NCI-H1436 treated with DMSO at 0.1 percent for 48 hours (cell line): ENCODE results near the gene PTGES3.
A peak's percentile ranks its signal among the peaks of the same experiment; 100 is the strongest.
"Not testable (repeated sequence)": the region's sequence is repeated elsewhere in the genome, so short reads cannot be mapped to it uniquely, and the experiment has no call there.

ENCODE experiments used
- DNase-seq: peaks from one replicate; lab custom pipeline; 2025; lab: John Stamatoyannopoulos, UW

Gene PTGES3

DNA sequence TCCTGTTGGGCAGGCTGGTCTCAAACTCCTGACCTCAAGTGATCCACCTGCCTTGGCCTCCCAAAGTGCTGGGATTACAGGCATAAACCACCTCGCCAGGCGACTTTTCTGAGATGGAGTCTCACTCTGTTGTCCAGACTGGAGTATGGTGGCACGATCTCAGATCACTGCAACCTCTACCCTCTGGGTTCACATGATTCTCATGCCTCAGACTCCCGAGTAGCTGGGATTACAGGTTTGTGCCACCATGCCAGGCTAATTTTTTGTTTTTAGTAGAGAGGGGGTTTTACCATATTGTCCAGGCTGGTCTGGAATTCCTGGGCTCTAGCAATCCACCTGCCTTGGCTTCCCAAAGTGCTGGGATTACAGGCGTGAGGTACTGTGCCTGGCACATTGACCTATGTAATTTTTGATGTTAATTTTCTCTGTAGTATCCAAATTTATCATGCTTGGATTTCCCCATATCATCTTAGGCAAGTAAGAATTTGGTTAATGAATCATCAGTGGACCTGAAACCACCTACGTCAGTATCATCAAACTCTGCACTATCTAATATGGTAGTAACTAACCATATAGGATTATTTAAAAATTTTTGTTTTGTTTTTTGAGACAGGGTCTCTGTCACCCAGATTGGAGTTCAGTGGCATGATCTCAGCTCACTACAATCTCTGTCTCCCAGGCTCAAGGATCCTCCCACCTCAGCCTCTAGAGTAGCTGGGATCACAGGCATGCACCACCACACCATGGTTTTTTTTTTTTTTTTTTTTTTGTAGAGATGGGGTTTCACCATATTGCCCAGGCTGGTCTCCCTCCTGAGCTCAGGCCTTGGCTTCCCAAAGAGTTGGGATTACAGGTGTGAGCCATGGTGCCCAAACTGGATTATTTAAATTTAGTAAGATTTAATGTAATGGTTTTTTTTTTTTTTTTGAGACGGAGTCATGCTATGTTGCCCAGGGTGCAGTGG is 30.4 kb downstream of the PTGES3 start:
- no peak for DNase-seq

DNA sequence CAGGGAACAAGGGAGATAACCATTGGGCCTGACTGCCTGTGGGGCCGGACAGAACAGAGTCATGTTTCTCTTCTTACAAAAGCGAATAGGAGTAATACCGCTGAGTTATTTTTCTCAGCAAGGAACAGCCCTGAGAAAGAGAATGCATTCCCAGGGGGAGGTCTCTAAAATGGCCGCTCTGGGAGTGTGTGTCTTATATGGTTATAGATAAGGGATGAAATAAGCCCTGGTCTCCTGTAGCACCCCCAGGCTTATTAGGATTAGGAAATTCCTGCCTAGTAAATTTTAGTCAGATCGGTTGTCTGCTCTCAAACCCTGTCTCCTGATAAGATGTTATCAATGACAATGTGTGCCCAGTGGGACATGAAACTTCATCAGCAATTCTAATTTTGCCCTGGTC is 34.3 kb downstream of the PTGES3 start:
- not testable (repeated sequence) for DNase-seq

DNA sequence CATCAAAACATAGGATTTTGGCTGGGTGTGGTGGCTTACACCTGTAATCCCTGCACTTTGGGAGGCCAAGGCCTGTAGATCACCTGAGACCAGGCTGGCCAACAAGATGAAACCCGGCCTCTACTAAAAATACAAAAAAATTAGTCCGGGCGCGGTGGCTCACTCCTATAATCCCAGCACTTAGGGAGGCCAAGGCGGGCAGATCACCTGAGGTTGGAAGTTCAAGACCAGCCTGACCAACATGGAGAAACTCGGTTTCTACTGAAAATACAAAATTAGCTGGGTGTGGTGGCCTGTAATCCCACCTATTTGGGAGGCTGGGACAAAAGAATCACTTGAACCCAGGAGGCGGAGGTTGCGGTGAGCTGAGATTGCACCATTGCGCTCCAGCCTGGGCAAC is 40.1 kb downstream of the PTGES3 start:
- not testable (repeated sequence) for DNase-seq

DNA sequence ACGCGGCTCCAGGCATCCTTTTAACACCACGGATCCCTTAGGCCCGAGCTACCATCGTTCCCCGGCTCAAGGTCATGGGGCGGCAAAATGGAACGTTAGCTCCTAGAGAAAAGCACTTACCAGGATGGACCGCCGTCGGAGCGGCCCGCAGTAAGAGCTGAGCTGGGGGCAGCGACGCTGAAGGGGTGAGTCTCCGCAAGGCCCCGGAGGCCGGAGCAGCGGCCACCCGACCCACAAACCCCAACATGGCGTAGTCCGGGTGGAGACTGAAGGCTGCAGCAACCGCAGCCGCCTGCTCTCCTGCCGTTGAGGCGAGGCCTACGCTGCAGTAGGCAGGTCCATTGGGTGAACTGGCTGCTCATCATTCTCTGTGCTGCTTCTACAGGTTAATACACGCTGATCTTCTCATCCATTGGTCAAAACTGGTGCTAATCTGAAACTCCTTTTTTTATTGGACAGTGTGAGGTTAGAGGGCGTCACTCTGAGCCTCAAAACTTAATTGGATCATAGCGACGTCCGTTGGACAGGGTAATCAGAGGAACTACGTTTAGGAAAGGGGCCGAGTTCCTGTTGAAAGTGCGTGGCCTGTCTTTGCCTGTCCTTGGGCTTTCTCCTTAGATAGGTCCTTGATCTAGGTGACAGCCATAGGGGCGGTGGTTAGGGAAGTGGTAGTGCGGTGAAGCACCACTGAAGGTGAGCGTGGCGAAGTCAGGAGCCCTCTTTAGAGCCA is 42.2 kb downstream of the PTGES3 start, which contains the start of gene ATP5F1B:
ATP5F1B (minus strand) TSS at position 268 of the 730 bp plus-strand sequence; CDS start at position 247, 21 bp downstream.
- DNase-seq, result peak; percentile 99

DNA sequence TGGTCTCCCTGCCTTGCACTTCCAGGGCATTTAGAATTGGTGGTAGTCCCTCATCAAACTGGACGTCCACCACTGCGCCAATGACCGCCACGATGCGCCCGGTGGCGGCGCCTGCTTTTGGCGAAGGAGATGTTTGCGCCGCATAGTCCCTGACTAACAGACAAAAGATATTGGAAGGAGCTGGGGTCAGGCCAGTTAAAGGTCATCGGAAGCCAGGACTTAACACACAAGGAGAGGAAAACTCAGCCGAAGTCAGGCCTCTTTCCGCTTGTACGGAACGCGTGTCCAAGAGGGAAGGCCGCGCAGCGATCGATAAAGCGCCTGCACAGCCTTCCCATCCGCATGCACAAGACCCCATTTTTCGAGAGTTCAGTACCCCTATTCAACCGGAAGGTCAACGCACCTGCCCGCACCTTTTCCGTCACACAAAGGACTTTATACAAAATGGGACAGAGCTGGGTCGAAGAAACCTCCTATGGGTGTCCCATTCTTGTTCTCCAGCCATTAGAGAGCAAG is 42.8 kb downstream of the PTGES3 start:
- no peak for DNase-seq

DNA sequence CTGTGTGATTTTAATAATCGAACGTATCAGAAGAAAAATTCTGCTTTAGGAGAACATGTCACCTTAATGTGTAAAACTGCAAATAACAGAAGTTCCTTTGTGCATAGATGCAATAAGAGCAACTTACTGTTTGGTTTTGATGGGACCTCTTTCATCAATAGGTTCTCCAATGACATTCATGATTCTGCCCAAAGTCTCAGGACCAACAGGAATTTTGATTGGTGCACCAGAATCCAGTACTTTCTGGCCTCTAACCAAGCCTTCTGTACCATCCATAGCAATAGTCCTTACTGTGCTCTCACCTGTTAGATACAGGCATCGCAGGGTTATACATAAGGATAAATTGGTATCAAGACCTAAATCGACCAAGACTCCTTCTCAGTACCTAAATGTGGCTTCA is 43.4 kb downstream of the PTGES3 start:
- no peak for DNase-seq

DNA sequence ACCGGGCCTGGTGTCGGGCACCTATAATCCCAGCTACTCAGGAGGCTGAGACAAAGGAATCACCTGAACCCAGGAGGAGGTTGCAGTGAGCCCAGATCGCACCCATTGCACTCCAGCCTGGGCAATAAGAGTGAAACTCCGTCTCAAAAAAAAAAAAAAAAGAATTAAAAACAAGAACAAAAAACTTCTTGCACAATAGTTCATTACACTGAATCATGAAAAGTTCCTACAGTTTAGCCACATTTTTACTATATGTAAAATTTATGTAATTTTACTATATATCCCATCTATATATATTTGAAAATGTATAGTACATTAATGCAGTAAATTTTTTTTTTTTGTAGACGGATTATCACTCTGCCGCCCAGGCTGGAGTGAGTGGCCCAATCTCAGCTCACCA is 46.9 kb downstream of the PTGES3 start:
- no peak for DNase-seq

DNA sequence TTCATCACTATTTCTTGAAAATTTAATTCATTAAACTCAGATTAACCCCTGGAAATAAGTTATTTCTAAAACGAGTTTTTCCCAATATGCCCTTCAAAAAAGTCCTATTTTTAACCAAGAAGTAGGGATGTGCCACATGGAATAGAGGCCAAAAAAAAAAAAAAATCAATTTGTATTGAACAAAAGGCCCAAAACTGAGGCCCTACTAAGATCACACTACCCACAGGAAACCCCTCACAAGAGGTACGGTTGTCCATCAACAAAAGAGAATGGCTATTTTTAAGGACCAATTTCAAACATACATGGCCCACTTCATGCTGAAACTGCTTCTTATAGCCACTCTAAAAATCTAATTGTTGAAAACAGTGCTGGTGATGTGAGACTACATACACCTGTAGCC is 50.5 kb downstream of the PTGES3 start:
- no peak for DNase-seq

DNA sequence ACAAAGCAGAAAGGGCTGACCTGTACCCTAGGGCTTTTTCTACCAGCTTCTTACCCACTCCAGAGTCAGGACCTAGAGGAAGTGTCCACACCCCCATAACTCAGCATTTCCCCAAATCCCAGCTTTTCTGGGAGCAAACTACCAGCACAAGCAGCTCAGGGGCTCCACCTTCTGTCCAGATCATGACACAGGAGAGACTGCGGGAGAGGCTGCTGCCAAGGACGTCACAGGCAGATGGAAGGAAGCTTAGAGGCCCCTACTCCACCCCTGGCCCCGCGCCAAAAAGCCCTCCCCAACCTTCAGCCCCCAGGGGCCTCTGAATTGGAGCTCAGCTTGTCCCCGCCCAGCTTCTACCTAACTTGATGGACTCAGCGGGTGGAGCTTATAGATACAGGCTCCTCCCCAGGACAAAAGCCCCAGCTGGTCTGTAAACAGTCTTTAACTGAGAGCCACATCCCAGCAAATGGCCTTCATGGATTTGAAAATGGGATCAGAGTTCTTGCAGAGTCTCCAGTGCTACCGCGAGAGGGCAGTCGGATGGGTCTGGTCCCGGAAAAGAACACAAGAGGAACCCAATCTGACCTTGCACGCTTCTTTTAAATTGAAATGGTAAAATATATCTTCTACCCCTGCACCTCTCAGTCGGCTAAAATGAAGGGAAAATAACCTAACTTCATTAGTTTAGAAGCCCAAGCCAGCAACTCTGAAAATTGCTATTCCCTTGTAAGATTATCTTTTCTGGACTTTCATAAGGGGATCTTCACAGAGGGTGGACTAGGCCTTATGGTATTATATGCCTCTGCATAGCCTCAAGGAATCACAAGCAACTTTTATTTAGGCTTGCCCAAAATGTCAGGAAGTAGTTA is 51.2 kb downstream of the PTGES3 start:
- peak; percentile 99 for DNase-seq

DNA sequence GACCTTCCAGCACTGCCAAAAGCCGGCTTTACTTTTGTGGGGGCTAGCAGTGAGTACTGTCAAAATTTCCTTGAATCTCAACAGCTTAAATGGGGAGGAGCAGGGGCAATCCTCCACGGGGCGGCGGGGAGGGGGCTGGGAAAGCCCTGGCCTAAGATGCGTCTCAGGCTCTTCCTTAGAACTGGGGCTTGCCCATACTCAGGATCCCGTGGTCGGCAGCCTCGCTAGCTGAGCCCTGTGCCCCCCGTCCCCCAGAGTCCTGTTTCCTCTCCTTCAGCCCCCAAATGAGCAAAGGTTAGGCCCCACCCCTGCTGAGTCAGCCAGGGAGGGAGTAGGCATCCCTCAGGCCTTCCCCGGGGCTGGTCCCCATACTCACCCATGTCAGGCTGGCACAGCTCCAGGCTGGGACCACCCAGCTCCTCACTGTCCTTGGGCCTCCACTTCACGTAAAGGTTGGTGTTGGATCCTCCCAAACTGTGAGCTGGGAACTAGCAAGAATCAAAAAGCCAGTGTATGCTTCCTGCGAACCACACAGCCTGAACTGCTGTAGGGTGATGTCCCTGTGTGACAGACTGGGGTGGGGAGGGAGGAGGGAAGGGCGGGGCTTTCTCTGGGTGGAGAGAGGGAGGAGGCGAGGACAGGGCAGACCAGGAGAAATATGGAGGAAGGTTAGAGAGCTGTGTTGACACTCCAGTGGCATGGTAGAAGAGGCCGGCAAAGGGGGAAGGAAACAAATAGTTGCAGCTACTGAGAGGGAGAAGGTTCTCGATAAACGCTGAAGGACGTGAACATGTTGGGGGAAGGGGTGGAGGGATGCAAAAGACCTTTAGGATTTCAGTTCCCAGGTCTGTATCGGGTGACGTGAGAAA is 52.0 kb downstream of the PTGES3 start:
- peak; percentile 63 for DNase-seq

DNA sequence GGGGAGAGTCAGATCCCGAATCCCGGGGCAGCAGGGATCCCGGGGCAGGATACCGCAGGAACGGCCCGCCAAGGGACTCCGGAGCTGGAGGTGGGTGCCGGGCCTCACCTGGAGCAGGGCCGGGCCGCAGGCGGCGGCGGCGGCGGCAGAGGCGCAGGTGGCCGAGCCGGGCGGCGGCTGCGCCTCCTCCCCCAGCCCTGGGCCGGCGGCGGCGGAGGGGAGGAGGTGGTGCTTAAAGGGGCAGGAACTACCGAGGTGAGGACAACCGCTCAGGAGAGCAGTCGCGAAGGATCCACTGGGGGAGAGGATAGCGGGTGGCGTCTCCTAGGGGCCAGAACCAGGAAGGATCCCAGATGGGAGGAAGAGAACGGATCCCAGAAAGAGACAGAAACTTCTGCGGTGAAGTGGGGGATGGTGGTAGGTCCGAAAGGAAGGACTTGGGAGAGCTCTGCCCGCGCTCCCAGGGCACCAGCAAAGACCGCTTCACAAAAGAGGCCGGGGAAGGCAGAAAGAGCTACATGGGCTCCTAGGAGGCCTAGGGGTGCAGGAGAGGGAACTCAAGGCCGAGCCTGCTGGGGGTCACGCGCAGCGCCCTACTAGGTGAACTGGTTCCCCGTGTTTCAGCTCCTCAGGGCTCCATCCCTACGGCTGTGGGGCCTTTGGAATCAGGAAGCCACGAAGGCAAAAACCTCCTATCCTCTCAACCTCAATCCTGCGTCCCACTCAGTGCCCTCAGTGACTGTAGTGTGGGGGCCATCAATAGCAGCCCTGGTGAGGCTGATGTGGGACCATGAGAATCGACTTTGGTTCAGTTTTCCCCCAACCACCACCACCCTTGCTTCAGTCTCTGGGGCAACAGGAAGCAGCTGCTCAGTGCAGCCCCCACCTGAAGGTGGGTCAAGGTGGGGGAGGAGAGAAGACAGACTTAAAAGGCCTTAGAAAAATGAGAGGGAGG is 53.0 kb downstream of the PTGES3 start:
- peak; percentile 12 for DNase-seq

DNA sequence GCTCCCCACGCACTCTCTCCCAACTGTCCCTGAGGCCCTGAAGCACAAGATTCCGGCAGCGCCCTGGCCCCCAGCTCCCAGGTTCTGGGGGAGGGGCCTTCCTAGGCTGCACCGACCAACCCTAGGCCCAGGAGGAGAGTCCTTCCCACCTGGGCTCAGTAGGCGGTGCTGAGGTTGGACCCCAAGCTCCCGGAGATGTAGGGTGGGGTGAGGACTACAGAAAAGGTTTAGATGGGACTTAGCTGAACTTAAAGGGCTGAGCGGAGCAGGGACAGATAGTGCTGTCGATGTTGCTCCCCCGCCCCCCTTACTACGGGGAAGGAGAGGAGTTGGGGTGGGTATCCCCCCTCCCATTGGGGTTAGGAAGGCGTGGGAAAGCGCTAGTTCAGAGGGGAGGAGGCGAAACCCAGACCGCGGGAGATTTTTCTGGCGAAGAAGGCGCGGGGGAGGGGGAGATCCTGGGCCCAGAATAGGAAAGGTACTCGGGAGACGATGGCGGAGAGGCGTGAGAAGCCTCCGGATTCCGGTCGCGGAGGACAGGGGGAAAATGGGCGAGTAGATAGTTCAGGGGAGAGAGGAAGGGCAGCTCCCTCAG is 53.7 kb downstream of the PTGES3 start:
- DNase-seq, result peak; percentile 38

DNA sequence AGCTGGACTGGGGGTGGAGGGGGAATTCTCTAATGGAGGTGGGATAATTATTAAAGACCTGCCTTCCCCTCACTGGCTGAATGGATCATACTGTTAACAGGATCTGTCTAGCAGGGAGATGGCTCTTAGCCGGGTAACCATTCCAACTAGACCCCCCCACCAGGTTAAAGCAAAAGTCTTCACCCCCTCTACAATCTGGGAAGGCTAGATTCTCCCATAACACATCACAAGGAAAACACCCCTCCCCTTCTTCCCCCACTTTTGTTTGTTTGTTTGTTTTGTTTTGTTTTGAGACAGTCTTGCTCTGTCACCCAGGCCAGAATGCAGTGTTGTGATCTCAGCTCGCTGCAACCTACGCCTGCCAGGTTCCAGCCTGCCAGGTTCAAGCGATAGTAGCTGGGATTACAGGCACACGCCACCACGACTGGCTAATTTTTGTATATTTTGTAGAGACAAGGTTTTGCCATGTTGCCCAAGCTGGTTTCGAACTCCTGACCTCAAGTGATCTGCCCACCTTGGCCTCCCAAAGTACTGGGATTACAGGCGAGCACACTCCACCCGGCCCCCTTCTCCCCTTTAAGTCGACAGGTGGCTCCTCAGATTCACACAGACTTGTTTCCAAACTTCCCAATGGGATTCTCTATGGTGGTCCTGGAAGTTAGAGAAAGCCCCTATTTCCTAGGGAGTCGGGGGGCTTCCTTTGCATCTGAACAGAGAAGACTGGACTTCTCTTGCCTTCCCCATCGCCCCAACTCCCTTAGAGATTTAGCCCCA is 54.4 kb downstream of the PTGES3 start:
- DNase-seq, result no peak

DNA sequence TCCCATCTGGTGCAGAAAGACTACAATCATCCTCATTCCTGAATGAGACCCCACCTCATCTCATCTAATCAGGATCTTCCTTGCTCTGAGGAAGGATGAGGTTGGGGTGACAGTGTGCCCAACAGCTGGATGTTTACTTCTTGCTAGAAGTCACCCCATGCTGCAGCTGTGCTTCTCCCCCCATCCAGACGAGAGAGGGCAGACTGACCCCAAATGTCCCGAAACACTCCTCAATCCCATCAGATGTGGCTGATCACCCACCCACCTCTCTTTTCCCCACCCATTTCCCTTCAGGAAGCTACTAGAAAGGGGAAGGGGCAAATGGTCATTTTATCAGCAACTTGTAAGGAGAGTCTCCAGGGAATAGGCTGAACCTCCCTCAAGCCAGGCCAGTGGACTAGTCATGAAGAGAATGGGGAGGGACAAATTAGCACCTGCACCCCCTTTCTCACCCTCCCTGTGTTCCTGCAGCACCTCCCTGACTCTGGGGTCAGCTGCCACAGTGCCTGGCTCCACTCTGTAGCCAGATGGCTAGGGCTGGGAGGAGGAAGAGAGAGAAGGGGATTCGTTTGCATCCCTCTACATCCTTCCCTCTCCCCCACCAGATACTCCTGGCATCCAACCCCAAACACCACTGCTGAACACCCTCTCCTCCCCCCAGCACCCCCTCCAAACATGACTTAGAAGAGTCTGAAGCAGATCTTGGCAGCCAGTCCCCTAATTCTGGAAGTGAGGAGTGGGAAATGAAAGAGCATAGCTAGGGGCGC is 55.2 kb downstream of the PTGES3 start:
- DNase-seq, result no peak

DNA sequence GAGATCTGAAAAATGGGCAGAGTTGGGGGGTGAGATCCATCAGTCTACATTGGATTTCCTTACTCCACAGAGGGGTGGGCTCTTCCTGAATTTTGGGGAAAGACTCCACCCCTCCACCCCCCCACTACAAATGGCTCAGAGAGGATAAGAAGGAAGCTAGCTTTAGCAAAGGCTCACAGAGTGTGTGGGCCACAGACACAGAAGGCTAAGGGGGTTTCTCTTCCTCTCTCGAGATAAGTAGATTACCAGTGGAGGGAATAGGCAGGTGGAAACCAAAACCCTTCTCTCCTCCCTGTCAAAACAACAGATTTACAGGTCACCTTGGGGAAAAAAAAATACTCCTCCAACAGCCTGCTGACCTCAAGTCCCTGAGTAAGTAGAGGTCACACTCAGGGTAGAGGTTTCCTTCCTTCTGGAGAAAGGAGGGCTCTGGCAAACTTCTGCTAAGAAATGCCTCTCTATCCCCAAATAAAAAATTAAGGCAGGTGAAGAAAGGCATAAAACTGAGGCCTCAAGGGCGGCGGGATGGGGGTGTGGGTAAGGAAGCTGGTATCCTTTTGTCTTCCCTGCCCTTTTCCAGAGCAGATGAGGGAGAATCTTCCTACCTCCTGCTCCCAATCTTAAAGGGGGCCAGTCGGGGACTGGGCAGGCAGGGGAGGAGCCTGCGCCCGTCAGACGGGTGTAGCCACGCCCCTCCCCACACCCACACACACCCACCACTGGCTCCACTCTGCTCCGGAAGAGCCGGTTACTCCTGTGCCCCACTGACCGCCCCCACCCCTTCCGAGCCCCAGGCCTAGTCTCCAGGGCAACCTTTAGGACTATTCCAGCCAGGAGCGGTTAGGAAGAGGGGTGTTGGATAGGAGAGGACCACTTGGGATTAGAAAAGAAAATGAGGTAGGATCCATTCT is 56.0 kb downstream of the PTGES3 start:
- no peak for DNase-seq

DNA sequence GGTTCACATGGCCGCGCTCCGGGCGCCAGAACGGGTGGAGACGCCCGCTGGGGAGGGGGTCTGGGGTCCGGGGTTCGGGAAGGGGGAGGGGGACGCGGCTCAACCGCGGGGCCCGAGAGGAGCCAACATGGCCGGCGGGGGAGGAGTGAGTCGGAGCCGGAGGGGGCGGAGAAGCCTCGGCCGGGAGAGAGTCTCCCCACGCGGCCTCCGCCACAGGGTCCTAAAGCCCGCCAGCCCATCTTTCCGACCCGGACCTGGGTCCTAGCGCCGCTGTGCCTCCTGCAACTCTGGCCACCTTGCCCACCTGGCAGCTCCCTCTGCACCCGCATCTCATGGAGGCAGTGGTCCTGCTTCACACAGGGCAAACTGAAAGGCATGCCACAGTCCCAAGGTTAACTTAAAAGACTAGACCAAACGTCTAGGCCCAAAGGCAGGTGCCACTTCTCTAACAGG is 57.9 kb downstream of the PTGES3 start, which contains the start of gene BAZ2A:
BAZ2A (minus strand) TSS at position 147 of the 453 bp plus-strand sequence. CDS start 12,796 bp downstream, outside the sequence.
- peak; percentile 8 for DNase-seq
